Activated T-helper 1 cell treated with Interleukin-2 at 50 U/mL for 16 hours (primary cell): ENCODE measurements around the gene PYY.
"Not testable (repeated sequence)": the region's sequence is repeated elsewhere in the genome, so short reads cannot be mapped to it uniquely, and the experiment has no call there.

Experiments used
- DNase-seq: peaks from one replicate; pipeline ENCODE4 v3.0.0-alpha.2; 2020; ENCODE audit warnings: low read depth

The PYY gene

DNA sequence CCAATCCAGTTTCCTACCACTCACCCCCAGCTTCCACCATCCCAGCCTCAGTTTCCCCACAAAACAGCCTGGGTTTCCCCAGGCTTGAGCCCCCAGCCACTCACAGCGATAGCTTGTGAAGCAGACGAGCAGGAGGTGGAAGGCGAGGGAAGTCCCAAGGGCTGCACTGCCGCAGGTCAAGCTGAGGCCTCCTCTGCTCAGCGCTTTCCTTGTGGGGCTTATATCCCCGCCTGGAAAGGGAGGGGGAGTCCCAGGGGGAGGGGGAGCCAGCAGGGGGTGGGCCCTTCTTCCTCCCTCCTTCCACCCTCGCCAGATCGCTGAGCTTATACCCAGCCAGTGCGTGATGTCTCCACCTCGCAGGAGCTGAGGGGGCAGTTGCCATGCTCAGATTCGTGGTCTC is at the start of gene PYY:
TSS of gene PYY (minus strand) at position 195 of the 400 bp plus-strand sequence. CDS start 457 bp downstream, outside the sequence.
- DNase-seq: no peak

DNA sequence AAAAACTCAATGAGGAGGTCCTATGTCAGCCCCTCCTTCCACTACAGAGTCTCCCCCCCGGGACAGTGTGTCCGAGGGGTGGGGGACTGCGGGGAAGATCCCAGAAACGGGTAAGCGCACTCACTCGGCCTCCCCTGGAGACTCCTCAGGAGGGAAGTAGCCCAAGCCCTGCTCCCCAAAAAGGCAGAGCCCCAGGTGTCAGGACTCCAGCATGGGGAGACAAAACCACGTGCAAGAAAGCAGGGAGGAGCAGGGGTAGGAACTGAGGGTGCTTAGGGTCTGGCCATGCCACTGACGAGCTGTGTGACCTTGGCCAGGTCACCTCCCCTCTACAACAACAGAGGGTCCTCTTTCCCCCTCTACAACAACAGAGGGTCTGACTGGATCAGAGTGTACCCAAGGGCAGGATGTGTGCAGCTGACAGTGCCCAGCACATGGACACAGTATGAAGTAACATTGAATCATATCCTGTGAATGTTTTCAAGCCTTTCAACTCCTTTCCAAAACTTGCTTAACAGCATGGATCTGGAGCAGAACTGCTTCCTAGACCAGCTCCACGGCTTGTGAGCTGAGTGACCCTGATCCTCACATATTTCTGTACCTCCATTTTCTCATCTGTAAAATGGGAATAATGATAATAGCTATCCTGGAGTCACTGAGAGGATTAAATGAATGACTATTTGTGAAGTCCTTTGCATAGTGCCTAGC is 48.6 kb upstream of the PYY start:
- DNase-seq: no peak

DNA sequence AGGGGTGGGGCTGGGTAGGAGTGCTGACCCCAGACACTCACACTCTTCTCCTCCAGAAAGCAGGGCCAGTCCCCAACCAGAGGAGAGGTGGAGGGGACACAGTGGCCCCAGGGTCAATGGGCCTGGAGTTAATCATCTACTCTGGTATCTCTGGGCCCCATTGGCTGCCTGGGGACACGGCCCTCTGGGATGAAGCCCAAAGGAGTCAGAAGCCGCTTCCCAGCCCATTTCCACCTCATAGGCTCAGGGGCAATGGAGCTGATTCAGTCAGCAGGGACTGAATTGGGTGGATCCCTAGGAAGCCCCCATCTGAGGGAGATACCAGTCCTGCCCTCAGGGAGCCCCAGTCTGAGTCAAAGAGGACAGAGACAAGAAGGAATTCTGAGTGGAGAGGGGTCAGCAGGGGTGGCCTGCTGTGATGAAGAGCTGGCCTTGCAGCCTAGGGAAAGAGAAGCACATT is 47.8 kb upstream of the PYY start:
- DNase-seq: no peak

DNA sequence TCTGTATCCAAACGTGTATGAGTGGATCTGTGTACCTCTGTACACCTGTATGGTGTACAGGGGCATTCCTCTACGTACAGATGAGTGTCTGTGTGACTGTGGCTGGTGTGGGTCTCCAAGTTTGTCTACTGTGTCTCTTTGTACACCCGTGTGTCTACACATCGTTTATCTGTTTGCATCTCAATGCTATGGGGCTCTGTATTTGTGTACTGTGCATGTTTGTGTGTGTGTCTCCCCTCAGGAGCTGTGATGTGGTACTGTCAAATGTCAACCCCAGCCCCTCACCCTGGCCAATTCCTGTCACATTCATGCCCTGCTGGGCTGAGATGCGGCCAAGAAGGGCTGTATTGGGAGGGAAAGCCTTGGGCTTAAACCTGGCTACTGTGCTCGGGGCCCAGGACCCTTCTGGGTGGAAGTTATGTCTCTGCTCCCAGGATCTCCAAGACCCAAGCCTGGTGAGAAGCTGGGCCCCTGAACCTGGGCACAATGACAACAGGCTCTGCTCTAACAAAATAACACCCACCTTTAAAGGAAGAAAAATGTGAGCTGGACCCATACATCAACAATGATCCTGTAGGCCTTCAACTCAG is 47.2 kb upstream of the PYY start:
- DNase-seq: no peak

DNA sequence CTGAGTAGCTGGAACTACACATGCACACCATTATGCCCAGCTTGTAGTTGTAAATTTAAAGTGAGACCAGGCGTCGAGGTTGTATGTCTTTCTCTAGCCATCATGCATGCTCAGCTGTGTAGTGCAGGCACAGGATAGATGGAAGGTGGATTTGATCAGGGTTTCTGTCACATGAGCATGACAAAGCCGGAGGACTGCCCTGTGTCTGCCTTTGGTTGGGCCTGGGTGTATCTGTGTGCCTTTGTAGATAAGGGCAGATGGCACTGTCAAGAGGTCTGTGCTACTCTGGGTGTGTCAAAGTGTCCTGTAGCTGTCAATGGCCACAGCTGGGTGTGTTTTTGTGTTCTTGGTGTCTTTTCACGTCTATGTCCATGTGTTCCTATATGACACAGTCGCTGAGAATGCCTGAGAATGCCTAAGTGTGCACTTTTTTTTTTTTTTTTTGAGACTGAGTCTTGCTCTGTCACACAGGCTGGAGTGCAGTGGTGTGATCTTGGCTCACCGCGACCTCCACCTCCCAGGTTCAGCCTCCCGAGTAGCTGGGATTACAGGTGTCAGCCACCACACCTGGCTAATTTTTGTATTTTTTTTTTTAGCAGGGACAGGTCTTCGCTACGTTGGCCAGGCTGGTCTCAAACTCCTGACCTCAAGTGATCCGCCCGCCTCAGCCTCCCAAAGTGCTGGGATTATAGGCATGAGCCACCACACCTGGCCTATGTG is 46.6 kb upstream of the PYY start:
- DNase-seq: no peak

- no peak for DNase-seq
Observed at GRCh38 chr17:43999024-43999423, 45.3 kb upstream of the PYY start.

- DNase-seq: no peak
Observed at GRCh38 chr17:43998552-43998951, 44.8 kb upstream of the PYY start.

DNA sequence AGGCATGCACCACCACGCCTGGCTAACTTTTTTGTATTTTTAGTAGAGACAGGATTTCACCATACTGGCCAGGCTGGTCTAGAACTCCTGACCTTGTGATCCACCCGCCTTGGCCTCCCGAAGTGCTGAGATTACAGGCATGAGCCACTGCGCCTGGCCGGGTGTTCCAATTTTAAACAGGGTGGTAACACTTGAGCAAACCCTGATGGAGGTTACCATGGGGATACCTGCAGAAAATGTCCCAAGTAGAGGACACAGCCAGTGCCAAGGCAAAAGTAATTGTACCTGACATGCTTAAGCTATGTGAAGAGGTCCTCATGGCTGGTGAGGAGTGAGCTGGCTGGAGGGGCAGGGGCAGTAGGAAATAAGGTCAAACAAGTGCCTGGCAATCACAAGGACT is 43.4 kb upstream of the PYY start:
- not testable (repeated sequence) for DNase-seq

DNA sequence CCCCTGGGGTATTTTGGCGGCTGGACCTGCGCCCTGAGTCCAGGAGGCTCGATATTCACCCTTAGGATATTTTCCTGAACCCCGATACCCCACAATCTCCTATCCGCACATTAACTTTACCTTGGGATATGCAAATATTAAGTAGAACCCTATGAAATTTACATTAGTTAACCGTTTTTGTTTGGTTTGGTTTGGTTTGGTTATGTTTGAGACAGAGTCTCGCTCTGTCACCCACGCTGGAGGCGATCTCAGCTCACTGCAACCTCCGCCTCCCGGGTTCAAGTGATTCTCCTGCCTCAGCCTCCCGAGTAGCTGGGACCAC is 41.4 kb upstream of the PYY start:
- no peak for DNase-seq

DNA sequence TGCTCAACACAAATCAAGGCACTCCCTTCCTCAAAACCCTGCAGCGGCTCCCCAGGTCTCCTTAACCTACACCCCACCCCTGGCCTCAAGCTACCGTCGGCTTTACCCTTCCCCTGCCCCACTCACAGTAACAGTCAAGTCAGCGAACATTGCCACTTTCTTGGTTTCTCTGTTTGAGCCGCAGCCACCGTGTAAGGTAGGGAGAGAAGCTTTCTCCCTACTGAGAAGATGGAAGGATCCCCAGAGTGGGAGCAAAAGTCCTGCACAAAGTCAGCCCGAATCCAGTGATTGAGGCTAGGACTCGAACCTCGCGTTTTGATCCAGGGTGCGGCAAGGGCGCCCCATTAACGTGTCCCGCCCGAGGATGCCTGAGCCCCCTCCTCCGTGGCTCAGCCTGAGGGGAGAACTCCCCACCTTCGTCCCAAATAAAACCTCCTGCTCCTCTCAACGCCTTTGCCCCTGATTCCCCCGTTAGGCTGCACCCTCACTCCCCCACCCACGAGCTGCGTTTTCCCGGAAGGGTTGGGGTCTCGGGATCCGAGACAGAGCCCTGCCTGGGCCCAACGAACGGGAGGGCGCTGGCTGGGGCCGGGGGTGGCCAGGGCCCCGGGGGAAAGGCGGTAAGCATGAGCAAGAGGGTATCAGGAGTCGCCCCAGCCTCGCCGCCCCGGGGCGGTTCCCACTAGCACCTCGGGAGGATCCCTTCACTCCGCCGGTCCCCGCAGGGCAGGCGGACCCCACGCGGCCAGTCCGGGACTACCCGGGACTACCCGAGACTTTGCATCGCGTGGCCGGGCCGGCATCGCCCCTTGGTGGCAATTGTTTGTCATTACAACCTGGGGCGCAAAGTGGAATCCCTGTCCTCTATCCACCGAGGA is 40.8 kb upstream of the PYY start:
- DNase-seq: peak; percentile 47

- DNase-seq: no peak
Observed at GRCh38 chr17:43992641-43993040, 38.9 kb upstream of the PYY start.

DNA sequence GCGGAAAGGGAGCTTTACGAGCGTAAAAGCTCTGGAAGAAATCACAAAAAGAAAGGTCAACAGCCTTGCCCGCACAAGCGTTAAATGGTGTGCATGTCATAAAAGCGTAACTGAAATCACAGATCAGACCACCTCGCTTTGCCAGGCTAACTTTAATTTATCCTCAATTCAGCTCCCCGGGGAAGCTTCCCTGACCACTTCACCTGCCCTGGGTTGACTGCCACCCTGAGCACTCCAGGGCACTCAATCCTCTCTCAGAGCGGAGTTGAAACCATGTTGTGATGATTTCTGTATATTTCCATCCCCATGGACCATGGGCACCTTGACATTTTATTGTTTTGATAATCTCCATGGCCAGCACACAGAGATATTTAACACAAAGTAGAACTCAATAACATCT is 34.6 kb upstream of the PYY start:
- no peak for DNase-seq

GRCh38 chr17:43987131-43988021 is 33.6 kb upstream of the PYY start:
- no peak for DNase-seq

- DNase-seq: no peak
Observed at GRCh38 chr17:43986225-43986981, 32.7 kb upstream of the PYY start.

DNA sequence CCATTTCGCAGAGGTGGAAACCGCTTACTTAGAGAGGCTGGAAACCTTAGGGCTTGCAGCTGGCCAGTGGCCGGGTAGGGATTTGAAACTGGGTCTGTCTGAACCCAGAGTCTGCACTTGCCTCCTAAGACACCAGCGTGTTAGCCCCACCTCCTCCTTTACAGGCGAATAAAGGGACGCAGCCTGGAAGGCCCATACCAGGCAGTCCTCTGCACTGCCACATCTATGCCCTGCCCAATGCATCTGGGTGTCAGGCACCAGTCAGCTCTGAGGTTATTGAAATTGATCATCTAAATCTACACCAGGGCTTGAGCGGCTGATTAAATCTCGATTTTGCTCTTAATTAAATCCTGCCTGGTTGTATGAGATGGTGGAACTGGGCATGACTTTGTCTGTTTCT is 30.8 kb upstream of the PYY start:
- DNase-seq: no peak

- DNase-seq: no peak
Observed at GRCh38 chr17:43983515-43984411, 30.0 kb upstream of the PYY start.

DNA sequence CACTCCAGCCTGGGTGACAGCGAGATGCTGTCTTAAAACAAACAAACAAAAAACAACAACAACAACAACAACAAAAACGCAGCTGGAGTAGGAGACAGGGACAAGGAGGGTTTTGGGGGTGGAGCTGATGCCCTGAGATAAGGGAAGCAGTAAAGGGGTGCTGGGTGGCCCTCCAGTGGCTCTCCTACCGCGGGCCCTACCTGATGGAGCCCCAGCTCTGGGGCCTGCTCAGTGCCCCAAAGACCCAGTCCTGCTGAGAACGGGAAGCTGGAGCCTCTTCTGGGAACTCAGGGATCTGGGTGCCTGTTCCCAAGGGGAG is 29.4 kb upstream of the PYY start:
- DNase-seq: no peak

DNA sequence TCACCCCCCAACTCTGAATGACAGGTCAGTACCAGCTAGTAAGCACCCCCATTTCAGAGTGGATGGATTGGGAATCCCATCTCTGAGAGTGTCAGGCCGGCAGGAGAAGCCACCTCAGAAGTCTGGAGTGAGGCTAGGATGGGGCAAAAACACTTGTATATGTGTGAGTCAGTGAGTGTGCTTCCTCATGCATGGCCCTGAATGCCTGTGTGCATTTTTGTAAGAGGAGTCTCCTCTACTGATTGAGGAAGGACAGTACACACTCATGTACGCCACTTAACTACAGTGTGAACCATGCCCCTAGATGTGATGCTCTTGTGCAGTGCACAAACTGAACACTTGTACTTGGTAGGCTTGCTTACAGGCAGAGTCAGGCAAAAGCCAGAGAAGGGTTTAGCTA is 28.4 kb upstream of the PYY start:
- DNase-seq: no peak

DNA sequence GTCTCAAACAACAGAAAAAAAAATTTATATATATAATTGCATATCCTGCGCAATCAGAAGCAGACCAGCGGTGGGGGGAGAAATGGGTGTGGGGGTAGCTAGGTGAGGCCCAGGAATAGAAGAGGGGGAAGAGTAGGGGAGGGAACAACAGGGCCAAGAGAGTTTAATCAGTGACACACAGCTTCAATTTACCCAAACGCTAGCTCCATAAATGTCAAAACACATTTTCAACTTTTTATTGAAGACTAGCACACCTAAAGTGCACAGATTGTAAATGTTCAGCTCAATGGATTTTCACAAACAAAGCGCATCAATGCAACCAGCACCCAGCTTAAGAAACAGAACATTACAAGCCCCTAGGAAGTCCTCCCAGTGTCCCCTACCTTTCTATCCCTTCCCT is 25.9 kb upstream of the PYY start:
- no peak for DNase-seq

DNA sequence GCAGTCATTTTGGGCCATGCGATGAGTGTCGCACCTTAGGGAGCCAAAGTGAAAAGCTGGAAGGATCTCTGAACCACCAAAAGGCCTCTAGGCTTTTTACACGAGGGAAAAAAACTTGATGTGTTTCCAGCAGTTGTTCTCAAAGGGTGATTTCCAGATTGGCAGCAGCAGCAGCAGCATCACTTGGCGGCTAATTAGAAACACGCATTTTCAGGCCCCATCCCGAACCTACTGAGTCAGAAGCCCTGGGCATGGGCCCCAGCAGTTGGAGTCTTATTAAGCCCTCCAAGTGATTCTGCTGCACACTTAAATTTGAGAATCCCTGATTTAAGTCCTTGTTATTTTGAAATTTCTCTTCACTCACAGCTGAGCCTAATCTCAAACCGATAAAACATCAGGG is 25.3 kb upstream of the PYY start:
- no peak for DNase-seq
